GM12873 (cell line): Measurements from ENCODE around the gene PPARA.

Source experiments
- TF ChIP-seq, protein P1 (sequence below): IDR thresholded peaks from 2 replicates; pipeline ENCODE4 v1.5.1; 2012; ENCODE audit warnings: low read depth, mild to moderate bottlenecking, moderate library complexity, low read length, control low read depth; ENCODE audit not compliant: insufficient read depth; ENCODE audit errors: missing control alignments

Gene PPARA

DNA sequence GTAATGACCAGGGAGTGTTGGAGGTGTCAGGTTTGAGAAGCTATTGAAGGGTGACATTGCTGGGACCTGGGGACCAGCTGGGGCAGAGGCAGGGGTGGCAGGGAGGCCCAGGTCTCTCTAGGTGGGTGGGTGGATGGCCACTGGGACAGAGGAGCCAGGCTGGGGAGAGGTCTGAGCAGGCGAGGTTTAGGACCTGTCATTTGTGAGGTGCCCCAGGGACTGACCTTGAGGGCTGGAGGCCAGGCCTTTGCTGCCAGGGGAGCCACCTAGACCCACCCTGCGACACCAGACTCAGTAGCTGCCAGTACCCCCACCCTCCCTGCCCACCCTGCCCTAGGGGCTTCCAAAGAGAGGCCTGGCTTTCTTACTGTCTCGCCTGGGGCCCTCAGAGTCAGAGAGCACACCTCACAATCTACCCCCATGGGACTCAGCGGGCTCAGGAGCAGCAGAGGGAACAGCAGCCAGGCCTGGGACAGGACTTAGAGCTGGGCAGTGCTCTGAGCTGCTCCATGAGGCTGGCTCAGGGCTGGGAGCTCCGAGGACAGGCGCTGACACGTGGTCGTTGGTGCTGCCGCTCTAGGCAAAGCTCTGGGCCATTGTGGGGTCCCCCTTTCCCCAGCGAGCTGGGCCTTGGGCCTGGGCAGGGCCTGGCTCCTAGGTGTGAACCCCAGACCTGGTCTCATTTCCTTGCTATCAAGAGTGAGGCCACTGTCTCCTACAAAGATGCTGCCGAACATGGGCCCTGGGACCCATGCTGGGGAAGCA lies 28.6 kb upstream of the PPARA start:
- TF ChIP-seq, protein P1, sequence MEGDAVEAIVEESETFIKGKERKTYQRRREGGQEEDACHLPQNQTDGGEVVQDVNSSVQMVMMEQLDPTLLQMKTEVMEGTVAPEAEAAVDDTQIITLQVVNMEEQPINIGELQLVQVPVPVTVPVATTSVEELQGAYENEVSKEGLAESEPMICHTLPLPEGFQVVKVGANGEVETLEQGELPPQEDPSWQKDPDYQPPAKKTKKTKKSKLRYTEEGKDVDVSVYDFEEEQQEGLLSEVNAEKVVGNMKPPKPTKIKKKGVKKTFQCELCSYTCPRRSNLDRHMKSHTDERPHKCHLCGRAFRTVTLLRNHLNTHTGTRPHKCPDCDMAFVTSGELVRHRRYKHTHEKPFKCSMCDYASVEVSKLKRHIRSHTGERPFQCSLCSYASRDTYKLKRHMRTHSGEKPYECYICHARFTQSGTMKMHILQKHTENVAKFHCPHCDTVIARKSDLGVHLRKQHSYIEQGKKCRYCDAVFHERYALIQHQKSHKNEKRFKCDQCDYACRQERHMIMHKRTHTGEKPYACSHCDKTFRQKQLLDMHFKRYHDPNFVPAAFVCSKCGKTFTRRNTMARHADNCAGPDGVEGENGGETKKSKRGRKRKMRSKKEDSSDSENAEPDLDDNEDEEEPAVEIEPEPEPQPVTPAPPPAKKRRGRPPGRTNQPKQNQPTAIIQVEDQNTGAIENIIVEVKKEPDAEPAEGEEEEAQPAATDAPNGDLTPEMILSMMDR, result no peak

DNA sequence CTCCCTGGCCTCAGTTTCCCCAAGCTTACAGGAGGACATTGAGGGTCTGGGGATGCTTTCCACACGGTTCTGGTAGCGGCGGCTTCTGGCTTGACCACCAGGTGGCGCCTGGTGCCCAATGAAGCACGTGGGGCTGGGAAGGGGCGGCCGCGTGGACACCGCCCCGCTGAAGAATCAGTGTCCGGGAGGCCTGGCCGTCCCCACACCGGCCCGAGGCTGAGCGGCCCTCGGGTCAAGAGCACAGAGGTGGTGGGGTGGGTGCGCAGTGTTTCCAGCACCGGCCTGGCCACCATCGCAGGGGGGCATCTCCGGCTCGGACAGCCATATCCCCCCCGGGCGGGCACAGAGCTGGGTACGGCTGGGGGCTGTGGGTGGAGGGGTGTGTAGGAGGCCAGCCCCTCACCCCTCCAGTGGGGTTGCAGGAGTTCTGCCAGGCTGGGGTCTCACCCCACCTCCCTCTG lies 27.8 kb upstream of the PPARA start:
- TF ChIP-seq, protein P1, result peak; percentile 91

DNA sequence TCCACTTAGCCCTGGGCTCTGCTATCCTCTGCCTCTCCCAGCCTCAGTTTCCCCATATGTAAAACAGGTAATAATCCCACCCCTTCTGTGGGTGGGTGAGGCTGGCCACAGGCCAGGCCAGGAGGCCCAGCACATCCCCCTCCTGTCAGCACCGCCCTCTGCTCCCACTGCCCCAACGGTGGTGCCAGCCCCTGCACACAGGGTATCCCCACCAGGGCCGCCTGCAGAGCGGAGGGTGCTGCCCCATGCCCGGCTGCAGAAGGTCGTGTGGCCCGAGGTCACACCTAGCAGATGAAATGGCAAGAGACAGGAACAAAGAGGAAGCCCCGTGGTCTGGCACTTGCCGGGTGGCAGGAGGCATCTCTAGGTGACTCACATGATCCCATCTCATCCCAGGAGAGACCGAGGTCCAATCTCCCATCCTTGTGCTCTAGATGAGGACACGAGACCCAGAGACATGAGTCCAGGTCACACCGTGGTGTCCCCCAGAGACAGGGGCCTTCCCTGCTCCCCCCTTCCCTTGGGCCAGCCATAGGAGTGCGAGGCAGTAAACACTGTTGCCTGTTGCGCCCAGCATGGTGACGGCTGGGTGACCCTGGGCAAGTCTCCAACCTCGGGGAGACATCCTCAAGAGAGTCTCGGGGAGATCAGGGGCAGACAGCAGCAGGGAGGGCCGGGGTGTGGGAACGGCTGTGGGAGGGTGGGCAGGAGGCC lies 27.2 kb upstream of the PPARA start:
- TF ChIP-seq, protein P1, result no peak

DNA sequence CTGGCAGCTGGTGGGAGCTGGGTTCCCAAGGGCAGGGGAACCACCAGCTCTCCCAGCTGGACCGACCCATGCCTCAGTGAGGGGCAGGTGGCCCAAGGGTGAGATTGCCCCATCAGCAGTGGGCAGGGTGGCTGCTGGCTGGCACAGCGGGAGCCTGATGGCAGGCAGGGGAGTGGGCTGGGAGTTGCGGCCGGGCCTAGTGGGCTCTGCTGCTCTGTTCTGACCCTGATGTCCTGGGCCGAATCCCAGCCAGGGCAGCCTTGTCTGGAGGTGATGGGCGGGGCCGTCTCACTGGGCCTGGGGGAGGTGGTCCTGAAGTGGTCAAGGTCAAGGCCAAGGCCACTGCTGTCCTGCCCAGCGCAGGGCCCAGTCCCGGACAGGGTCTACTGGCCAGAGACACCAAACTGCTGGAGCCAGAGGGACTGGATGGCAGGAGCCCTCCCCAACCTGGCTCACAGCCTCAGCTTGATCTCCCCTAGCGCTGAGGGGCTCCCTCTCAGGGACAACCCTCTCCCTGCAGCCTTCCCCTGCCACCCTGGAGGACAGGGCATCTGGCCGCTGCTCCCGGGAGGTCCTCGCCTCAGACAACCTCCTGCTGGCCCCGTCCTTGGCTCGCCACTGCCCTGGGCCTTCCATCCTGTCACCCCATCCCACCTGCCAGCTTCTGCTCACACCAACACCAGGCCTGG lies 26.5 kb upstream of the PPARA start:
- TF ChIP-seq, protein P1, result no peak

DNA sequence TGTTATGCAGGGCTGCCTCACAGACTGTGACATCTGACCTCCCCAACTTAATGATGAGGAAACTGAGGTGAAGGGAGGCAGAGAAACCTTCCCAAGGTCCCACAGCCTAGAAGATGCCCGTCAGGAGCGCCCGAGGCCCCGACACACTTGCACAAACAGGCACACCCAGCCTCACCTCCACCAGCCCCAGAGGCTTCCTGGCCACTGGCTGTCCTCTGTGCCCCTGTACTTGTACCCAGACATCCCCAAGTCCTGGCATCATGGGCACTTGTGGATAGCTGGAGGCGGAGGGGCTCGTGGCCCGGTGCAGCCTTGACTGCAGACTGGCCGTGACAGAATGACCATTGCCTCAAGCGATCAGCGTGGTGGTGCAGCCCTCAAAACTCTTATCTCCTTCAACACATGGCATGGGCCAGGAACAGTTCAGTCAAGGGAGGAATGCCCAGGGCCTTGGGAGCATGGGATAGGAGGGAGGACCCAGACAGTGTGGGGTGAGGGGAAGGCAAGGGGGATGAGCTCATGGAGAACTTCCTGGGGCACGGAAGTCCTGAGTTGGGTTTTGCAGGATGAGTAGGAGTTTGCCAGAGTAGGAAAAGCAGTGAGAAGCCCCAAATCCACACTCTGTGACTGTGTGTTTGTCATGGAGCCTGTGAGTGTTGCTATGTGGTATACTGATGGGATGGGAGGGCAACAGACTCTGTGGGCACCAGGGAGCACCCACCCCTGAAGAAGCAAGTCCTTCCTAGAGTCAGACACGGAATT lies 25.8 kb upstream of the PPARA start:
- TF ChIP-seq, protein P1, result no peak

DNA sequence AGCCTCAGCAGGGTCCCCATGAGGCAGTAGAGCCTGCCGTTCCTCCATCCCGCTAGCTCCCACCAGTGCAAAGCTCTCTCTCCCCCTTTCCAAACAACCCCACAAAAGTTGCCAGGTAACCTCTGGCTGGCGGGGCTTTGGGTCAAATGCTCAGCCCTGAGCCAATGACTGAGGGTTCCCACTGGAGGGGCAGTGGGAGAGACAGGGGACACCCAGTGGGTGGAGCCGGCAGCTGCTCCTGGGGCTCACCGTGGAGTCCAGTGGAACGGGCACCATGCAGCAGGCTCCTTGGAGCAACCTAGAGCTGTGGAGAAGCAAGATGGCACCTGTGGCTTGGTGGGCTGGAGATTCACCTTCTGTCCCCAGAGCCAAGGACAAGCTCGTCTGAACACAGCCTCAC lies 25.0 kb upstream of the PPARA start:
- TF ChIP-seq, protein P1, result no peak
